BE2C (cell line): Measurements from ENCODE around the gene REEP1.

Source experiments
- DNase-seq: peaks from one replicate; pipeline ENCODE4 v3.0.0-alpha.2; 2020
- H3K27me3 ChIP-seq: fragments of 250-450 bp; sonication (Bioruptor Pico); 2 replicates; pipeline ENCODE4 v1.5.1; 2020; ENCODE audit warnings: mild to moderate bottlenecking
- H3K36me3 ChIP-seq: fragments of 250-450 bp; sonication (Bioruptor Pico); 2 replicates; pipeline ENCODE4 v1.5.1; 2020; ENCODE audit warnings: mild to moderate bottlenecking
- H3K4me1 ChIP-seq: fragments of 250-450 bp; sonication (Bioruptor Pico); 2 replicates; pipeline ENCODE4 v1.5.1; 2020
- H3K4me3 ChIP-seq: 2 replicates; pipeline ENCODE4 v1.5.1; 2011; ENCODE audit warnings: low read depth, low read length
- H3K9me3 ChIP-seq: fragments of 250-450 bp; sonication (Bioruptor Pico); 2 replicates; pipeline ENCODE4 v1.5.1; 2020
- TF ChIP-seq, protein P1 (sequence below): IDR thresholded peaks from 2 replicates; pipeline ENCODE4 v1.5.1; 2012; ENCODE audit warnings: mild to moderate bottlenecking, low read depth, low read length

The REEP1 gene

DNA sequence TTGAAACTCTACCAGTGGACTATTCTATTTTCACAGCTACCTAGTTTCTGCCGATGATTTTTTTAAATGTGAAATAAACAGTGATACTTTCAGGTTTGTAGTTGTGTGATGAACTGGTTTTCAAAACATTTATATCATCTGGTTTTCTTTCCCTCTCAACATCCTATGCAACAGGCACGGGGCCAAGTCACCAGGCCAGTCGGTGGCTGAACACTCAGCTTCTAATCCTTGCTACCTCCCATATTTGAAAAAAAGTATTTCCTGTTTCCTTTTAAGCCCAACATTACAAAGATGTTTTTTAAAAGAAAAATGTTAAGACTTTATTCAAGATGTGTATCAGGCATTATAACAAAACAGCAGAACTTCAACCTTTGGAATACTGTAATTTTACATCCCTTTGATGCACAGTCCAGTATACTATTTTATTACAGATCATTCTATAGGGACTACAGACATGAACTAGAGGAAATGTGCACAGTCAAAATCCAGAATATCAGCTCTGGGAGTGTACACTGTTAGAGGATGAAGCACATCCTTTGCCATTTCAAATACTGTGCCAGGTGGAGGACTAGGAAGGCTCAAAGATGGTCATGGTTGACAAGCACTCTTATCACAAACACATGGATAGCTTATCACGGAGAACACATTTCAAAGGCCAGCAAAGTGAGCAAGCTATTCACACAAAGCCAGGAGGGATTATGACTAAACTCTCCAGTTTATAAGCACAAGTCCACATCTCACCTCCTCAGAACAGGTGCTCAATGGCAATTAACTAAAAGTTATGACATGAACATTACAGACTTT is 123.5 kb downstream of the REEP1 start:
- Histone ChIP-seq H3K9me3 (no peaks in the 10 kb centered on the region), H3K36me3 (peaks cover 9% of the 10 kb centered on the region), H3K4me1 (no peaks in the 10 kb centered on the region), H3K27me3 (no peaks in the 10 kb centered on the region), H3K4me3 (no peak overlapping the region)
- DNase-seq, result no peak
- TF ChIP-seq, protein P1, sequence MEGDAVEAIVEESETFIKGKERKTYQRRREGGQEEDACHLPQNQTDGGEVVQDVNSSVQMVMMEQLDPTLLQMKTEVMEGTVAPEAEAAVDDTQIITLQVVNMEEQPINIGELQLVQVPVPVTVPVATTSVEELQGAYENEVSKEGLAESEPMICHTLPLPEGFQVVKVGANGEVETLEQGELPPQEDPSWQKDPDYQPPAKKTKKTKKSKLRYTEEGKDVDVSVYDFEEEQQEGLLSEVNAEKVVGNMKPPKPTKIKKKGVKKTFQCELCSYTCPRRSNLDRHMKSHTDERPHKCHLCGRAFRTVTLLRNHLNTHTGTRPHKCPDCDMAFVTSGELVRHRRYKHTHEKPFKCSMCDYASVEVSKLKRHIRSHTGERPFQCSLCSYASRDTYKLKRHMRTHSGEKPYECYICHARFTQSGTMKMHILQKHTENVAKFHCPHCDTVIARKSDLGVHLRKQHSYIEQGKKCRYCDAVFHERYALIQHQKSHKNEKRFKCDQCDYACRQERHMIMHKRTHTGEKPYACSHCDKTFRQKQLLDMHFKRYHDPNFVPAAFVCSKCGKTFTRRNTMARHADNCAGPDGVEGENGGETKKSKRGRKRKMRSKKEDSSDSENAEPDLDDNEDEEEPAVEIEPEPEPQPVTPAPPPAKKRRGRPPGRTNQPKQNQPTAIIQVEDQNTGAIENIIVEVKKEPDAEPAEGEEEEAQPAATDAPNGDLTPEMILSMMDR, result no peak

DNA sequence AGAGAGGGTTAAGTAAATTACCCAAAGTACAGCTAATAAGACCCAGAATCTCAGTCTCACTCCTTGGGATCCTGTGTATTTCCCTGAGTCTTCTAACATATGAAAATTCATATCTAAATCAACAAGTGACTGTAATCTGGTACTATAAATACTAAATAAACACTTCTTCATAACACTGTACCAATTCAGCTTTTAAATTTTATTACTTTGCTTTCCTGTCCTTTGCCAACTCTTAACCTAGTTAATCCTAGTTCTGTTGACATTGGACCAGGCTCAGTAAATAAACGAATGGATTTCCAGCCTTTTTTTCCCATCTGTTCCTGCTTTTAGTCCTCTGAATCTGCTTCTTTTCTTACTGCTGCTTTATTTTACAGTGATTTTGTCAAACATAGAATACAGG is 124.4 kb downstream of the REEP1 start:
- TF ChIP-seq, protein P1, result no peak
- Histone ChIP-seq H3K9me3 (no peaks in the 10 kb centered on the region), H3K4me3 (no peak overlapping the region), H3K36me3 (peaks cover 13% of the 10 kb centered on the region), H3K27me3 (no peaks in the 10 kb centered on the region), H3K4me1 (no peaks in the 10 kb centered on the region)
- DNase-seq, result no peak

DNA sequence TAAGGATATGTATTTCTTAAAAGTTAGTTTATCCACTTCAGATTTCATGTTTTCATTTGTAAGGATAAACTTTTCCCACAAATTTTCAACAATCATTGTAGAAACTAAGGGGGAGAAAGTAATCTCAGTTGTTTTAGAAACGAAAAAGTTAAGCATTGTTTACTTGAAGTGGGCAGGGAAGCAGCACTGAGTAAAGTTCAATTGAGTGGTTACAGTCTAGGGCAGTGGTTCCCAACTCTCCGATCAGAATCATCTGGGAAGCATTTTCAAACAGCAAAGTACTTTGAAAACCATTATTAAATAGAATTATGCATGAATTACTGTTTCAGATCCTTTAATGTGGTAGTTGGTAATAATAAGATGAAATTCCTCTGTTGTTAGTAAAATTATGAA is 125.6 kb downstream of the REEP1 start:
- TF ChIP-seq, protein P1, result no peak
- Histone ChIP-seq H3K9me3 (no peaks in the 10 kb centered on the region), H3K4me3 (no peak overlapping the region), H3K4me1 (no peaks in the 10 kb centered on the region), H3K36me3 (peaks cover 16% of the 10 kb centered on the region), H3K27me3 (no peaks in the 10 kb centered on the region)
- DNase-seq, result no peak

DNA sequence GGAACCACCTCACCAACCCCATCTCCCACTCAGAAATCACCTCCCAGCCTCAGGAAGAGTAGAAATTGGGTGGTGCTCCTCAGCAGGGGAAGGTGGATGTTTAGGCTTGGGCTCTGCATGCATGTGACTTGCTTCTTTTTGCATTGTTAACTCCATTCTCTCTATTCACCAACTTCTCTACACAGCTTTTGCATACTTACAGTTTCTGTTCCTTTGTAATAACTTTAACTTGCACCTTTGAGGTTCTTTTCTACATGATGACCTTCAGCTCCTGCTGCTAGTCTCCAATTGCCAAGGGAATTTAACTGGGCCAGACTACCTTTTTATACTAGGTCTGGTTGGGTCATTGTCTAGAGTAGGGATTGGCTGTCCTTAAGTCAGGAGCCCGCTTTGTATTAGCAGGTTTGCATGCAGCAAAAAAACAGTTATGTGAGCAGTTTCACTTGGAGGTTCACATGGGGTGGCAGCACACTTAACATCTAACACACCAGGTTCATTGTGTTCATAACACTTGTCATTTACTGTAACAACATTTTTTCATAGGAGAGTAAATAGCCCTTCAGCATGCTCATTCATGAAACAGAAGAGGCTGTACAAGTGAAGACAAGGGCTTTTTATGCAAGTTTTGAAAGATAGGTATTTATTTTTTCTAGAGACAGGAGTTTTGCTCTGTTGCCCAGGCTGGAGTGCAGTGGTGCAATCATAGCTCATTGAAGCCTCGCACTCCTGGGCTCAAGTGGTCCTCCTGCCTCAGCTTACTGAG is 126.2 kb downstream of the REEP1 start:
- H3K4me3 ChIP-seq, result no peak overlapping the region
- no peaks in the 10 kb centered on the region for H3K27me3 ChIP-seq
- no peaks in the 10 kb centered on the region for H3K4me1 ChIP-seq
- no peaks in the 10 kb centered on the region for H3K9me3 ChIP-seq
- TF ChIP-seq, protein P1, result no peak
- H3K36me3 ChIP-seq, result peaks cover 16% of the 10 kb centered on the region
- no peak for DNase-seq

DNA sequence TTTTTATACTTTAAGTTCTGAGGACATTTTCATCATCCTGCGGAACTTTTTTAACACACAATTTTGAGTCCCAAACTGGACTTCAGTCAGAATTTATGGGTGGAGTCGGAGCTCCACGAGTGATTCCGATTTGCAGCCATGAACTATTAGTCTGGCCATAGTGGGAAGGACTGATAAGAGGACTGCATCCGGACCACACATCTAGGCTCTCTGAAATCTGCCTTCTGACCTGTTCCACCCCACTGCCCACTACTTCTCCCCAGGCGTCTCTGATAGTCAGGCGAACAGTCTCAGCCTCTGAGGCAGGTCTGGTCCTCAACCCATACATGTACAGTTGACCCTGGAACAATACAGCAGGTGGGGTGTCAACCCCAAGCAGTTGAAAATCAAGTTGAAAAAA is 133.0 kb downstream of the REEP1 start:
- H3K9me3 ChIP-seq, result no peaks in the 10 kb centered on the region
- H3K4me1 ChIP-seq, result no peaks in the 10 kb centered on the region
- TF ChIP-seq, protein P1, result no peak
- no peaks in the 10 kb centered on the region for H3K27me3 ChIP-seq
- peaks cover 12% of the 10 kb centered on the region for H3K36me3 ChIP-seq
- no peak overlapping the region for H3K4me3 ChIP-seq
- no peak for DNase-seq

DNA sequence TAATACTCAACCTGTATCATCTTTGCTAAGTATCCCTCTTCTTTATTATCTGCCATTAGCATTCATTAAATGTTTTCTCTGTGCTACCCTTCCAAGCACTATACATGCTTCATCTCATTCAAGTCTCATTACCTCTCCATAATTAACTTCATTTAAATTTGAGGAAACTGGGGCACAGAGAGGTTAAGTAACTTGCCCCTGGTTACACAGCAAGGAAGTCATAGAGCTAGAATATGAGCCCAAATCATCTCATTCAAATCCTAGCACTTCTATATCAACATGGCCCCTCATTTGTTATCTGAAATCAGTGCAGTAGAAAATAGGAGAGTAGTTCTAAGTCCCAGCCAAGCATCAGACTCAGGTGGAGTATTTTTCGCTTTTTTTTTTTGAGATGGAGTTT is 133.8 kb downstream of the REEP1 start:
- no peaks in the 10 kb centered on the region for H3K27me3 ChIP-seq
- no peak overlapping the region for H3K4me3 ChIP-seq
- H3K4me1 ChIP-seq, result no peaks in the 10 kb centered on the region
- no peak for DNase-seq
- peaks cover 6% of the 10 kb centered on the region for H3K36me3 ChIP-seq
- no peaks in the 10 kb centered on the region for H3K9me3 ChIP-seq
- TF ChIP-seq, protein P1, result no peak
